GM11168 (cell line): Measurements from ENCODE around the gene FKBP7.
"Not testable (repeated sequence)": the region's sequence is repeated elsewhere in the genome, so short reads cannot be mapped to it uniquely, and the experiment has no call there.

Experiments used
- in situ Hi-C: fragments of 300-500 bp; cut with MboI; formaldehyde crosslinking; loops from one replicate; pipeline ENCODE4 v1.12.0; 2022; ENCODE audit warnings: low sequenced_read_pairs; ENCODE audit not compliant: unreplicated experiment

FKBP7 gene, protein sequence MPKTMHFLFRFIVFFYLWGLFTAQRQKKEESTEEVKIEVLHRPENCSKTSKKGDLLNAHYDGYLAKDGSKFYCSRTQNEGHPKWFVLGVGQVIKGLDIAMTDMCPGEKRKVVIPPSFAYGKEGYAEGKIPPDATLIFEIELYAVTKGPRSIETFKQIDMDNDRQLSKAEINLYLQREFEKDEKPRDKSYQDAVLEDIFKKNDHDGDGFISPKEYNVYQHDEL

DNA sequence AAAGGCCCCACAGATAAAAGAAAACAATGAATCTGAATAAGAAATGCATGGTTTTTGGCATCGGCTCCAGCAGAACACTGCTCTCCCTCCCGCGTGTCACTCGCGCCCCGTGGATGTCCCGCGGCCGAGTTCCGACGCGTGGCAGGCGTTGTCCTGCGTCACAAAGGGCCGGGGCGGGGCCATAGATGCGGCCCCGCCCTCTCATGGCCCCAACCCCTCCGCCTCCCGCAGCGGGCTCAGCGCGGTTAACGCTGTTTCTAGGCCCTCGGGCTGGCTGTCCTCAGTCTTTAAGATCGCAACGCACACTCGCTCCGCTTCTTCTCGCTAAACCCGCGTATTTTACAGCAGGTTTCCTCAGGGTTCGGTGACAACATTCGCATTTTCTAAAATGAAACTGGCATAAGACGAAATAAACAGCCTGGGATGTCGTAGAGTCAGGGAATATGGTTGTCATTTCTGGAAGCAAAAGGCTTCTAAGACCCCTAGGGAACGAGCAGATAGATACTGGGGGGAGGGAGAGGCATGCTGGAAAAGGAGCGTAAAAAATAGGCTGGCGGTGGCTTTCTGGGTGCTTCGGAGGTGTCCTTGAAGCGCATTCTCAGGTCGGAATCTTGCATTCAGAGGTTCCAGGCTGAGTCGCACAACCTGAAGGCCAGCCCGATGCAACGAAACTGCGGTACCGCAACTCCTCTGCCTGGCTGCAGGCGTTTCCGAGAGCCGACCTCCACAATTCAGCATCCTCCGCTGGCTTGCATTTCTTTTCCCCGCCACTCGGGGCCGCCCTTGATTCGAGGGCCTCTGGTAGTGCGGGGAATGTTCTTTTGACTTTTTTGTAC lies at the start of gene FKBP7:
Gene FKBP7, minus strand, starts transcription at position 162 of the 836 bp plus-strand sequence. Its CDS starts 101 bp downstream, at position 61.
- in situ Hi-C loops = no loop called here

DNA sequence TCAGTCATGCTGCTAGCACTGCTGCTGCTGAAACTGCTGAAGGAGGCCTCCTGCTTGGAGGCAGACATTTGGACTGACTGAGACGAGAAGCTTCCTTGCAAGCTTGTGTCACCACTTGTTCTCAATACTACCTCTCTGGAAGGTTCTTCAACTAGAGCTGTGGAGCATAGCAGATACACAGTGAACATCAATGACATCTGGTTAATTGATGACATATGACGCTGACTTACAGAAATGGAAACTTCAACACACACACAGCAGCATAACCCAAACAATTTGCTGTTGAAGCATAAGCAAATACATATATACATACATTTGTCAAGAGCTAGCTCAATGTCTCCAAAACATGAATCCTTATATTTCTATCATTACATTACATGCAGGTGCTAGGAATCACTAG lies 49.2 kb upstream of the FKBP7 start:
- in situ Hi-C loops = no loop called here

DNA sequence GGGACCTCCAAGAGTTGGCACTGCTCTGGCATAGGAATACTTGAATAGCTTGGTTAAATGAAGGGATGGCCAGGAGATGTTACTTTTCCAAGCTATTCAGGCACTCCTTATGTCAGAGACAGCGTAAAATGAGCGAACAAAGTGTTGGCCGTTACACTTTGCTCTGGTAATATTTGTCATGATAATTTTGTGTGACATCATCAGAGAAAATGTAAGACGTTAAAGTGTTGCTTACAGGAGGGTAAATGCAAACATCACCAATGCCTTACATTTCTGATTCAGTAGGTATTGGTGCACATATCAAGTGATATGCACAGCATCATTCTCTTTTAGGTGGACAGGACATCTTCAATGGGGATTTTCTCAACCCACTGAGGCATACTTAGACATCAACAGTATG lies 47.9 kb upstream of the FKBP7 start:
- in situ Hi-C loops = no loop called here

DNA sequence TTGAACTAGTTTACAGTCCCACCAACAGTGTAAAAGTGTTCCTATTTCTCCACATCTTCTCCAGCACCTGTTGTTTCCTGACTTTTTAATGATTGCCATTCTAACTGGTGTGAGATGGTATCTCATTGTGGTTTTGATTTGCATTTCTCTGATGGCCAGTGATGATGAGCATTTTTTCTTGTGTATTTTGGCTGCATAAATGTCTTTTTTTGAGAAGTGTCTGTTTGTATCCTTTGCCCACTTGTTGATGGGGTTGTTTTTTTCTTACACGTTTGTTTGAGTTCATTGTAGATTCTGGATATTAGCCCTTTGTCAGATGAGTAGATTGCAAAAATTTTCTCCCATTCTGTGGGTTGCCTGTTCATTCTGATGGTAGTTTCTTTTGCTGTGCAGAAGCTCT lies 47.1 kb upstream of the FKBP7 start:
- in situ Hi-C loops = not testable (repeated sequence)

DNA sequence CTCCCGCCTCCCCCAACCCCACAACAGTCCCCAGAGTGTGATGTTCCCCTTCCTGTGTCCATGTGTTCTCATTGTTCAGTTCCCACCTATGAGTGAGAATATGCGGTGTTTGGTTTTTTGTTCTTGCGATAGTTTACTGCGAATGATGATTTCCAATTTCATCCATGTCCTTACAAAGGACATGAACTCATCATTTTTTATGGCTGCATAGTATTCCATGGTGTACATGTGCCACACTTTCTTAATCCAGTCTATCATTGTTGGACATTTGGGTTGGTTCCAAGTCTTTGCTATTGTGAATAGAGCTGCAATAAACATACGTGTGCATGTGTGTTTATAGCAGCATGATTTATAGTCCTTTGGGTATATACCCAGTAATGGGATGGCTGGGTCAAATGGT lies 46.6 kb upstream of the FKBP7 start:
- in situ Hi-C loops = not testable (repeated sequence)

DNA sequence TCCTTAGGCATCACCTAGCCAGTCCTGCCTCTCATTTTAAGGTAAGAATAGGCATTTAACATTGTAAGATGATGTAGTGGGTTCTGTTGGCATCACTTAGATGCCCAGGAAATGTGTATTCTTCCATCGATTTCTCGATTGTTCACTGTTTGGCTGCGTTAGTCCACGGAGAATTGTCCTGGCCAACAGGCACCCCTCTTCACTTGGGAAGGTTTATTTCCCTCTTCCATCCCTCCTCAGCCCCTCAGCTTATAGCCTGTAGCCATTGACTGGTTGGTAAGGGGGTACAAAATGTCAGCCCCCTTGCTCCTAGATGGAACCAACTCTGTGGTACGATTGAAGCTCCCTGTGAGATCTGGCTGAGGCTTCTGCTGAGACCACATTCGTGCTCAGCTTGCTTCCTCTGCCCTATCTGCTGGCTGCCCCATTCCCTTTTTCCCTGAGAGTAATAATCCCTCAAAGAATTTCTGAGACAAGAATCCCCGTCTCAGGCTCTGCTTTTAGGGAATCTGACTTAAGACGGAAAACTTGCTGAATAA lies 45.3 kb upstream of the FKBP7 start:
- in situ Hi-C loops = no loop called here

DNA sequence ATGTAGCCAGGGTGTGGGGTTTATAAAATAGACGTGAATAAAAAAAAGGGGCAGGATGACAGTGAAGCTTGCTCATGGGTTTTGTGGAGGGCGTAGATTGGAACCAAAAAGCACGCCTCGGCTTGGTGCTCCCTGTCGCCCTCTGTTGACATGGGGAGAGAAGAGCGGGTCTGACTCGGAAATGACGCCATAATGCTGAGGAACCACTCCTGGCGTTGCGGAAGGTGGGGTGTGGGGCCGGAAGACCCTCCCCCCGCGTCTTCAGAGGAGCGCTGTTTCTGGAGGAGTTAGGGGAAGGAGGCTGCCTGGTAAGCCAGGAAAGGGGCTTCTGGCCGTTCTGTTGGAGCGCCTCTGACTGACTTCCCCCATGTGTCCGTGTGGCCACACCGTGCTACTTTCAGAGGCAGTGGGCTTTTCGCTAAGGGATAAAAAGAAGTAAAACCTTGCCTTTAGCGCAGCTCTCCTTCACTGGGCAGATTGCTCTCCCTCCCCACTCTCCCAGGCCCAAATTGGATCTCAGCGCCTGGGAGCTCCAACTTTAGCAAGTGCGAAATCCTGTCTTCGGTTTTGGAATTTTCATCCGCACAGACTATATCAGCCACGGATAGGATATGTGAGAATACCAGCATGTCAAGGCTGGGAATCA lies 44.7 kb upstream of the FKBP7 start:
- in situ Hi-C loops = no loop called here

DNA sequence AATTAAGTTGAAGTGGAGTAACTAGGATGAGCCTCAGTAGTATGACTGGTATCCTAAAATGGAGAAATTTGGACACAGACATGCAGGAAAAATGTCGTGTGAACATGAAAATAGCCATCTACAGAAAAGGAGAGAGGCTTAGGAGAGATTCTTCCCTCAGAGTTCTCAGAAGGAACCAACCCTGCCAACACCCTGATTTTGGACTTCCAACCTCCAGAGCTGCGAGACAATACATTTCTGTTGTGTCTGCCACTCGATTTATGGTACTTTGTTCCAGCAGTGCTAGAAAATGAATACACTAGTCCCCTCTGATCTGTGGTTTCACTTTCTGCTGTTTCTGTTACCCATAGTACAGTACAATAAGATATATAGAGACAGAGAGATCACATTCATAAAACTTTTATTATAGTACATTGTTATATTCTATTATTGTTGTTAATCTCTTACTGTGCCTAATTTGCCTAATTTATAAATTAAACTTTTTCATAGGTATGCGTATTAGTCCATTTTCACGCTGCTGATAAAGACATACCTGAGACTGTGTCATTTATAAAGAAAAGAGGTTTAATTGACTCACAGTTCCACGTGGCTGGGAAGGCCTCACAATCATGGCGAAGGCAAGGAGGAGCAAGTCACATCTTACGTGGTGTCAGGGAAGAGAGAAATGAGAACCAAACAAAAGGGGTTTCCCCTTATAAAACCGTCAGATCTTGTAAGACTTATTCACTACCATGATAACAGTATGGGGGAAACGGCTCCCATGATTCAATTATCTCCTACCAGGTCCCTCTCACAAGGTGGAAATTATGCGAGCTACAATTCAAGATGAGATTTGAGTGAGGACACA lies 43.1 kb upstream of the FKBP7 start:
- in situ Hi-C loops = no loop called here

DNA sequence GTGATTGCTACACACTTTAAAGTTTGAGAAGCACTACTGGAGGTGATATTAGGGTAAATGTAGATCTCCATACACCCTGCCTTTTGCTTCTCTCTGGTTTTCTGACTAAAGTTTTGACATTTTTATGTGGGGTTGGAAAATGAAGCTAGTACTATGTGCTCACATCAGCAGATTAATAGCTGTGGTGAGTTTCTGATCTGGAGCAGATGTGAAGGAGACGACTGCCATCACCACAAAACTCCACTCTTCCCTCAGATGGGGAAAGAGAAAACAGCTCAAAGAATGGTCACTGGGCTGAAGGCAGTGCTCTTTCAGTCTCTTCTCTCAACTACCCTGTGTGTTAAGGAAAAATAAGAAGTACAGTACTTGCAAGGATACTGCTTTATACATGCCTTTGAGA lies 39.1 kb upstream of the FKBP7 start:
- in situ Hi-C loops = no loop called here

DNA sequence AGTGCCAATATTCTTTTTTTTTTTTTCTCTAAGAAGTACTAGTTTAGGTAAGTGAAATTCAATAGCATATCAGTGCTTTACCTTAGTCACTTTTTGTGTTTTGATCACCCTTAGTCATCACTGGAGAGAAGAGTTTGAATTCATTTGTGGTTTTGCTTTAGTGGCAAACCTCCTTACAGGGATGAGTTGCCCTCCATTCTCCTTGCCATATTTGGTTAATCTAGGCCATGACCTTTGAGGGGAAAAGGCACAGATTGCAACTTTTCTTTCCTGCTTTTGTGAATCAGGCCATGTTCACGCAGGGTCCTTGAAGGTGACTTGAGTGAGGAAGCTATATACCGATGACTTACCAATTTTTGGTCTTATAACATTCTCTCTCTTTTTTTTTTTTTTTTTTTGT lies 36.3 kb upstream of the FKBP7 start:
- in situ Hi-C loops = no loop called here

DNA sequence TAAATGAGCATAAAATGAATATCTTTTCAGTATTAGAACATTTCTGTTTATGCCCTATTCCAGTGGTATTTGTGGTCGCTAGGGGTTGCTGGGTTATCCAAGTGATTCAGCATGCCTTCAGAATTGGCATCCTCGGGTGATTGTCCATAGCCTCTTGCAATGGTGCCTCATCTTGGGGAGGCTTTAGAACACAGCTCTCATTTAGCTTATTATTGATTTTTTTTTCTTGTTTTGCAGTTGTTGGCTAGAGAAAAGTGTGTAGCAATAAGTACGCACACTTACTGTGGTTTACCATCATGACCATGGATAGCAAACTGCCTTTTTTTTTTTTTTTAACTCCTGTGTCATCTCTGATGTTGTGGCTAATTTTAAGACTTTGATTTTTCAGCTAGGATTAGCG lies 35.5 kb upstream of the FKBP7 start:
- in situ Hi-C loops = no loop called here

DNA sequence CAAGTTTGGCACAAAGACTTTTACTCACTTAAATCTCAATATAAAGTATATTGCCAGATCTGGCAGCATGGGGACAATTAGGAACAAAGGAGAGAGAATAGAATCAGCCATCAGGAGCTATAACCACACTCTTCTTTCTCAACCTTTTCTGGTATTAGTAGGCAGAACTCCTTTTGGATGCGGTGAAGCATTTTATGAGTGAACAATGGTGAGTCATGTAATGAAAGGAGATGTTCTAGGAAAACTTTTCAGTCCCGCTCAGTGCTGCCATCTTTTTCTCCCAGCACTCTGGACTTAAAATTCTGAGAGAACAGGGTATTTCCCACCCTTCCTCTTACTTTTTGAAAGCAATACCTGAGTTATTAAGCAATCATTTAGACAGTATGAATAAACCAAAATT lies 34.1 kb upstream of the FKBP7 start:
- in situ Hi-C loops = no loop called here

DNA sequence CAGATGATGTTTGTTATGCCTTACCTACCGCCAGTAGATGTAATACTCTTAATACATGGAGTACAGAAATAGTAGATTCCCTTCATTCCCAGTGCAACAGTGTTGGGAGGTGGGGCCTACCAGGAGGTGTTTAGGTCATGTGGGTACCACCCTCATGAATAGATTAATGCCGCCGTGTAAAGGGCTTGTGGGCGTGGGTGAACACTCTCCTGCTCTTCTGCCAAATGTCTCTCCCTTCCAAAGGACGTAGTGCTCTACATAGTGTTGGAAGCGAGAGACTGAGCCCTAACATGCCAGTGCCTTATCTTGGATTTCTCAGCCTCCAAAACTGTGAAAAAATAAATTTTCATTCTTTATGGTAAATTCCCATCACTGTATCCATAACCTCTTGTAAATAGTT lies 32.0 kb upstream of the FKBP7 start:
- in situ Hi-C loops = no loop called here

DNA sequence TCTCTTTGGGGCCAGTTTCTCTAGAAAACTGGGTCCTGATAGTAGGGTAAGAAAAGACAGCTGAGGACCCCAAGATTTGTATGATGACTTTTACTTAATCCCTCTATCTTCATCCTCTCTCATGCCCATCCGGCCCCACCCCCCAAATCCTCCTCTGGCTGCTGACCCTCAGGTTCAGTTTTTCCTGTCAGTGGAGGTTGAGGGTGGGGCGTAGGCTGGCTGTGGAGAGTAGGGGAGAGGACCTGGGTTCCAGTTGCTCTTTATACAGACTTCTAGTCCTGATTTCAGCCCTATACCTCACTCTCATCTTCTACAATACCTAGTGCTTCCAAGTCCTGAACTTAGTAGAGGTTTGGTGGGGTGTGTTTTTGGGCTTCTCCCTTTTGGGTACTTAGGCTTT lies 30.2 kb upstream of the FKBP7 start:
- in situ Hi-C loops = no loop called here

DNA sequence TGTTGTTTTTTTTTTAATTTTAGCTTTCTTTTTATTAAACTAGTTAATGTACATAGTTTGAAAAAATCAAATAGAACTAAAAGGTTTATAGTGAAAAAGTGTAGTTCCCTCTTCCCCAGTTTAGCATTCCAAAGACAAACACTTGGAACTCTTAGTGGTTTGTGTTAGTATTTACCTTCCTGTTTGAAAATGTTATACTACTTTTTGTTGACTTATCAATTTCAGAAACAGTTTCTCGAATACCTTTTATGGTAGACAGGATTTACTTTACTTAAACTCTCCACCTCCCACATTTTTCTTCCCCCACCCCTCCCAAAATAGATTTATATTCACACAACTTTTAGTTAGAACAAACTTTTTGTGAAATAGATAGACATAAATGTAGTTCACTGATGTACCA lies 28.5 kb upstream of the FKBP7 start:
- in situ Hi-C loops = no loop called here

DNA sequence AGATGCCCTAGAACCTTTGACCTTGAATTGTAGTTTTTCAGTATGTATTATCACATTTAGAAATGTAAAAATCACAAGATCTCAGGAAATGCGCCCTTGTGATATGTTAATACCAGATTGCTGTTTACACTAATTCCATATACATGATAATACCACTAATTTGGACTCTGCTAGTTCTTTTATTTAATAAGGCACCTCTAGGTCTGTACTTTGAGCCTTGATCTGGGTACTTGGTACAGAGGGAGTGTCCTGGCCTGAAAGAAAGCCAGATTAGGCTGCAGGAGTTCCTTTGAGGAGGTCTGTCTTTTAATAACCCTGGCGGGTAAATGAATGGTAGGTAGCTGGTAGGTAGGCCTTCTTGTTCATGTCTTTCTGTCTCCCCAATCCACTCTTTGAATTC lies 28.1 kb upstream of the FKBP7 start:
- in situ Hi-C loops = no loop called here

DNA sequence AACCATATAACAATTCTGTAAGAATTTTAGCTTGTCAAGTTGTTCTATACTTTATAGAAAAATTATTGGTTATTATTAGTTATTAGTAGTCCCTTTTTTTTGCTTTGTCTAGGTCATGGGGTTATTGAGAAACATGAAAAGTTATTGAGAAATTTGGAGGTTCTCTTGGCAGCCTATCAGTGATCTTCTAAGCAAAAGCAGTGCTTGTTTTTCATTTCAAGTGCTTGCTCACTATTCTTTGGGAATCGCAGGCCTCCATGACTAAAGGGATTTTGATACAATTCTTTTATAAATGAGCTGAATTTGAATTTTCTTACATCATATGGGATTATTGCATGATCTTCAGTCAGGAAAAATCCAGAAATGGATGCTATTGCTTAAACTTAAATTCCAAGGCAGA lies 27.7 kb upstream of the FKBP7 start:
- in situ Hi-C loops = no loop called here

DNA sequence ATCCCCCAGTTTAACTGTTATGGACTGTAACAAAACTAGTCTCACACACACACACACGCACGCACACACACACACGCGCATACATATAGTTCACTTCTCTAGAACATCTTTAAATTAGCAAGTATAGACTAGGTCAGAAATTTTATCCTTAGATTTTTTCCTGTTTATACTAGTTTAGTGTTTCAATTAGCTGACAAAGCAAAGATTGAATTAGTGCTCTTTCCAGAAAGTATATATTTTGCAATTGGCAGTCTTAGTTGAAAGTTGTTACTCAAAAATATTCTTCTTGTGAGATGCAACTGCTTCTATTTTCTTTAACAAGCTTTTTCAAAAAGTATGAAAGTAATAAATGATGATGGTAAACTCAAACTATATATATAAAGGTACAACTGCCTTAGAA lies 24.4 kb upstream of the FKBP7 start:
- in situ Hi-C loops = no loop called here

DNA sequence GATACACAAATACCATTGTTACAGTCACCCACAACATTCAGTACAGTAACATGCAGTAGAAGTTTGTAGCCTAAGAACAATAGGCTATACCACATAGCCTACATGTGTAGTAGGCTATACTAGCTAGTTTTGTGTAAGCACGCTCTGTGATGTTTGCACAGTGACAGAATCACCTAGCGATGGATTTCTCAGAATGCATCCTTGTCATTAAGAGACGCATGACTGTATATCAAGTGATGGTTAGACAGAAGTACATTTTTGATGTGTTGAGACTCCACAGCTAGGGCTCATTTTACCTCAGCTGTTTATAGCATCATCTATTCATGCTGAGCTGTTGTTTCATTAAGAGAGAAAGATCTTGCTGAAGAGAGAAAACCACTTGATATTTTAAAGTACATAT lies 21.2 kb upstream of the FKBP7 start:
- in situ Hi-C loops = no loop called here

DNA sequence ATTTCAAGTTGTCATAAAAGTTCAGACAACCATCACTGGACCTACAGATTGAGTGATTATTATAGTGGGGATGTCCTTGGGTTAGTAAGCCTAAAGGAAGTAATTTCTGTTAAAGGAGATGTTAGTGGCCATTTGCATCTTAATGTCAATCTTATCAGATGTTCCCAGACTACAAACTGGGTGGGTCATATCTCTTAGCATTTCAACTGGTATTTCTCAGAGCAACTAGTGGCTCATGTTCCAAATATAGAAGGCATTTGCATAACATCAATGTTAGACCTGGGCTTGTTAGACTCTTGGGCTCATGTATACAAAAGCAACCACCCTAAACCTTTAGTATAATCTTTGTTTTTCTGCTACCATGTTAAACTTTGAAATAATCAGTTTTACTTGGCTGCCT lies 19.7 kb upstream of the FKBP7 start:
- in situ Hi-C loops = no loop called here
